Smooth muscle cell (in vitro differentiated cells): ENCODE measurements around the gene ATRIP. TPM values are rescaled to one million over a fixed set of nuclear protein-coding genes. Genes with fewer than 3 reads are reported as not detected.

Source experiments
- DNase-seq: peaks from one replicate; lab custom pipeline; 2025; ENCODE audit not compliant: unreplicated experiment; lab: John Stamatoyannopoulos, UW
- H2AFZ ChIP-seq: fragments of 200-600 bp; sonication (generic); 2 replicates; pipeline ENCODE4 v1.6.0; 2016; ENCODE audit warnings: antibody characterized with exemption, low read depth, mild to moderate bottlenecking
- H3F3A ChIP-seq: fragments of 200-600 bp; sonication (generic); 2 replicates; pipeline ENCODE4 v1.6.0; 2017; ENCODE audit warnings: antibody characterized with exemption, low read depth
- H3K27ac ChIP-seq: fragments of 200-600 bp; sonication (generic); 2 replicates; pipeline ENCODE4 v1.5.1; 2016; ENCODE audit warnings: low read depth, mild to moderate bottlenecking
- H3K27me3 ChIP-seq: fragments of 200-600 bp; sonication (generic); 2 replicates; pipeline ENCODE4 v1.6.1; 2016; ENCODE audit warnings: low read depth, mild to moderate bottlenecking
- H3K36me3 ChIP-seq: fragments of 200-600 bp; sonication (generic); 2 replicates; pipeline ENCODE4 v1.5.1; 2016; ENCODE audit warnings: low read depth
- H3K4me1 ChIP-seq: fragments of 200-600 bp; sonication (generic); 2 replicates; pipeline ENCODE4 v1.5.1; 2016; ENCODE audit warnings: low read depth
- H3K4me2 ChIP-seq: fragments of 200-600 bp; sonication (generic); 2 replicates; pipeline ENCODE4 v1.6.0; 2016; ENCODE audit warnings: mild to moderate bottlenecking
- H3K4me3 ChIP-seq: fragments of 200-600 bp; sonication (generic); 2 replicates; pipeline ENCODE4 v1.5.1; 2016; ENCODE audit warnings: mild to moderate bottlenecking
- H3K79me2 ChIP-seq: fragments of 200-600 bp; sonication (generic); 2 replicates; pipeline ENCODE4 v1.6.0; 2016; ENCODE audit warnings: low read depth, mild to moderate bottlenecking
- H3K9ac ChIP-seq: fragments of 200-600 bp; sonication (generic); 2 replicates; pipeline ENCODE4 v1.6.0; 2016; ENCODE audit warnings: low read depth
- H3K9me3 ChIP-seq: fragments of 200-600 bp; sonication (generic); replicated peaks from 2 replicates; pipeline ENCODE4 v1.5.1; 2016; ENCODE audit warnings: low read depth
- H4K20me1 ChIP-seq: fragments of 200-600 bp; sonication (generic); 2 replicates; pipeline ENCODE4 v1.6.0; 2016; ENCODE audit warnings: low read depth
- WGBS: methylation state at CpG from one replicate; pipeline ENCODE4 v1.1.7; 2016; ENCODE audit warnings: low lambda C conversion rate; 5-methylcytosine and 5-hydroxymethylcytosine counted together
- polyA plus RNA-seq: library from polyadenylated mRNA; unstranded; fragments of >200 nt; fragmentation: Nextera tagmentation; extraction: Ambion mirVana; gene quantifications from 2 replicates; pipeline ENCODE4 v1.2.1, GENCODE V29; 2016
- total RNA-seq: library from RNA; depleted of rRNA; stranded (reverse); fragments of >200 nt; gene quantifications from 2 replicates; pipeline ENCODE4 v1.2.3, GENCODE V29; 2014
- TF ChIP-seq, protein P1 (sequence below): fragments of 200-600 bp; sonication (generic); IDR thresholded peaks from 2 replicates; pipeline ENCODE4 v1.5.1; 2017; ENCODE audit warnings: borderline replicate concordance, mild to moderate bottlenecking, antibody characterized with exemption; ENCODE audit not compliant: insufficient read depth, poor library complexity, severe bottlenecking

Gene ATRIP
- total and polyA plus RNA-seq, 2 experiments from 2014 or later: 4.0 to 7.3 TPM

DNA sequence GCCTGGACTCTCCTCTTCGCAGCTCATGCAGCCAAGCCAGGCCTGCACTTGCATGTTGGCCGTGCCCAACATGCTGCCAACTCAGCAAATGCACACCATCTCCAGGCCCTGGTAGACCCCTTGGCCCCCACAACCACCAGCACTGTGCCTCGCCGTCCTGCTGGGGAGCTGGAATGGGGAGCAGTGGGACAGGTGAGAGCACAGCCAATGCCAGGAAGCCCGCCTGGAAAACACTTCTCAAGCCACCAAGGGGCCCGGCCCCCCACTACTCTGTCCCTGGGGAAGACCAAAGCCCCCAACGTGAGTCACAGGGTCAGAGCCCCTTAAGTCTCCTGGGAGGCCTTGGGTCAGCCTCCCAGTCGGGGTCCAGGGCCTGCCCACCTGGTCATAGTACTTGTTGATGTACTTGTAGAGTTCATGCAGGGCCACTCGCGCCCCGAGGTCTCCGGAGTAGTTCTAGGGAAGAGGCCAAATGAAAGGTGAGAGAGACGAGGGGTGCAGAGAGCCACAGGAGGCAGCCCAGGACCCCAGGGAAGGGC, 41.1 kb upstream of the ATRIP start:
- DNase-seq: no peak
- H4K20me1 ChIP-seq: no peaks in the 10 kb centered on the region
- no peak overlapping the region for H3K4me3 ChIP-seq
- H3K9ac ChIP-seq: no peak overlapping the region
- H3K4me1 ChIP-seq: no peaks in the 10 kb centered on the region
- no peaks in the 10 kb centered on the region for H3K79me2 ChIP-seq
- H3F3A ChIP-seq: no peaks in the 10 kb centered on the region
- TF ChIP-seq, protein P1, sequence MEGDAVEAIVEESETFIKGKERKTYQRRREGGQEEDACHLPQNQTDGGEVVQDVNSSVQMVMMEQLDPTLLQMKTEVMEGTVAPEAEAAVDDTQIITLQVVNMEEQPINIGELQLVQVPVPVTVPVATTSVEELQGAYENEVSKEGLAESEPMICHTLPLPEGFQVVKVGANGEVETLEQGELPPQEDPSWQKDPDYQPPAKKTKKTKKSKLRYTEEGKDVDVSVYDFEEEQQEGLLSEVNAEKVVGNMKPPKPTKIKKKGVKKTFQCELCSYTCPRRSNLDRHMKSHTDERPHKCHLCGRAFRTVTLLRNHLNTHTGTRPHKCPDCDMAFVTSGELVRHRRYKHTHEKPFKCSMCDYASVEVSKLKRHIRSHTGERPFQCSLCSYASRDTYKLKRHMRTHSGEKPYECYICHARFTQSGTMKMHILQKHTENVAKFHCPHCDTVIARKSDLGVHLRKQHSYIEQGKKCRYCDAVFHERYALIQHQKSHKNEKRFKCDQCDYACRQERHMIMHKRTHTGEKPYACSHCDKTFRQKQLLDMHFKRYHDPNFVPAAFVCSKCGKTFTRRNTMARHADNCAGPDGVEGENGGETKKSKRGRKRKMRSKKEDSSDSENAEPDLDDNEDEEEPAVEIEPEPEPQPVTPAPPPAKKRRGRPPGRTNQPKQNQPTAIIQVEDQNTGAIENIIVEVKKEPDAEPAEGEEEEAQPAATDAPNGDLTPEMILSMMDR: no peak
- WGBS: 98% methylated on average over 13 of the region's 13 CpGs
- H3K27ac ChIP-seq: no peak overlapping the region
- no peak overlapping the region for H2AFZ ChIP-seq
- no peaks in the 10 kb centered on the region for H3K9me3 ChIP-seq
- no peaks in the 10 kb centered on the region for H3K36me3 ChIP-seq
- H3K4me2 ChIP-seq: no peak overlapping the region
- H3K27me3 ChIP-seq: no peaks in the 10 kb centered on the region

DNA sequence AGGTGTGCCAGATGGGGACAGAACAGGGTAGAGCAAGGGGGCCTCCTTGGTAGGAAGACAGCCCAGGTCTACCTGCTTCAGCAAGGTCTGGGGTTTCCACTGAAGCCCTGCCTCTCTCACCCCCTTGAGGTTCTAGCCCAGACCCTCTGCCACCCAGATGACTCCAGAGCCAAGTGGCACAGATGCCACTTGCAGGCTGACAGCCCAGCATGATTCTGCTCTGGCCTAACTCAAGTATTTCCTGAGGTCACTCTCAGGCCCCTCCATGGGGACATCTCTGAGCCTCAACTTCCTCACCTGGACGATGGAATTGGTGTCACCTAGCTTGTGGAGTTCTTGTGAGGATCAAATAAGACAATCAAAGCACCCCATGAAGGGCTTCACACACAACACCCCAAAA, 40.6 kb upstream of the ATRIP start:
- Histone ChIP-seq H3K79me2 (no peaks in the 10 kb centered on the region), H3K4me2 (no peak overlapping the region), H3F3A (no peaks in the 10 kb centered on the region), H4K20me1 (no peaks in the 10 kb centered on the region), H3K27me3 (no peaks in the 10 kb centered on the region), H3K4me3 (no peak overlapping the region), H3K36me3 (no peaks in the 10 kb centered on the region), H3K27ac (no peak overlapping the region), H2AFZ (no peak overlapping the region), H3K4me1 (no peaks in the 10 kb centered on the region), H3K9ac (no peak overlapping the region), H3K9me3 (no peaks in the 10 kb centered on the region)
- DNase-seq: no peak
- TF ChIP-seq, protein P1: no peak
- 77% methylated on average over 1 of the region's 1 CpG for WGBS

DNA sequence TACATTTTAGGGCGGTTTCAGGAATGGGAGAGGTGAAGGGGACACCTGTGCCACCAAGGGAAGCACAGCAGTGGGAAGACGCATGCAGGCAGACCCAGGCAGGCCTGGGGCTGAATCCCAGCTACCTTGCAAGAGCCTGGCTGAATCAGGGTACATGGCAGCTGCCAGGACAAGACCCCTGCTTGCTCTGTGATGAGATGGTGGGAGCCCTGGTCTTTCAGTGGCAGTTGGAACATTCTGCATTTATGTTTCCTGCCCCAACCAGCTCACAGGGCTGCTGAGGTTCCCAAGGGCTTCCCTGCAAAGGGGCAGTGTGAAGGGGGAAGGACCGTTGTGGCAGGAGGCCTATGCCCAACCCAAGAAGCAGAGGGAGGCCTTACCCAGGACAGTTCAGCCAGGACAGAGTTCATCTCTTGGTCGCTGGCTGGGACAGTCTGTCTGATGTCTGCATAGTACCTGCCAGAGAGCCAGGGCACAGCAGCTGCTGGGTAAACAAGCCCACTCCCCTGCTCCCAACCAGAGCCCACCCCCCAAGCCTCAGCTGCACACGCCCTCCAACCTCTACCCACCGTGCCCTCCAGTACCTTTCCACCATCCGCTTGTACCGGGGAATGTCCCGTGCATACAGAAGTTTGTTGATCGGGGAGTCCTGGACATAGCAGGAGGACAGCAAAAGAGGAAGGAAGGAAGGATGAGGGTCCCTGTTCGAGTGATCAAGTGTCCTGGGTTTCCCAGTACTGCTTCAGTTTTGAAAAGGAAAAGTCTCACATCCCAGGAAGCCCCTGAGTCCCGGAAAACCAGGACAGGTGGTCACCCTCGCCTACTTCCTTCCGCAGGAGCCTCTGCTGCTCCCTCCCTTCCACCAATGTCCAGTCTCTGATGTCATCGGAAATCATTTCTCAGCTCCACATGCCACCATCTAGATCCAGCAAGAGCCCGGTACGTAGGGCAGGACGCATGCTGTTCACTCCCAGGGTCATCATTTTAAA, 39.8 kb upstream of the ATRIP start:
- no peaks in the 10 kb centered on the region for H3K79me2 ChIP-seq
- no peak overlapping the region for H3K4me2 ChIP-seq
- 90% methylated on average over 18 of the region's 18 CpGs for WGBS
- H3K27me3 ChIP-seq: no peaks in the 10 kb centered on the region
- H2AFZ ChIP-seq: no peak overlapping the region
- no peaks in the 10 kb centered on the region for H3K4me1 ChIP-seq
- no peak overlapping the region for H3K9ac ChIP-seq
- TF ChIP-seq, protein P1: no peak
- DNase-seq: no peak
- no peaks in the 10 kb centered on the region for H4K20me1 ChIP-seq
- H3K36me3 ChIP-seq: no peaks in the 10 kb centered on the region
- no peaks in the 10 kb centered on the region for H3F3A ChIP-seq
- no peaks in the 10 kb centered on the region for H3K9me3 ChIP-seq
- H3K4me3 ChIP-seq: no peak overlapping the region
- H3K27ac ChIP-seq: no peak overlapping the region
